ENCODE data around the gene RPTOR.
A peak's percentile ranks its signal among the peaks of the same experiment; 100 is the strongest.

The RPTOR gene

GRCh38 chr17:80976701-80977100 is 432.1 kb downstream of the RPTOR start:
- no peak for DNase-seq

GRCh38 chr17:80977172-80977571 is 432.5 kb downstream of the RPTOR start:
- DNase-seq, result no peak

GRCh38 chr17:80978499-80979497 is 434.2 kb downstream of the RPTOR start:
- DNase-seq, result no peak

GRCh38 chr17:80979547-80980378 is 435.1 kb downstream of the RPTOR start:
- DNase-seq, result no peak

GRCh38 chr17:80980397-80981061 is 435.9 kb downstream of the RPTOR start:
- DNase-seq, result peak; percentile 22

GRCh38 chr17:80981062-80981902 is 436.6 kb downstream of the RPTOR start:
- no peak for DNase-seq

- DNase-seq, result no peak
These were observed 437.3 kb downstream of the RPTOR start for GRCh38 chr17:80981929-80982425.

- no peak for DNase-seq
These were observed 437.9 kb downstream of the RPTOR start for GRCh38 chr17:80982426-80982974.

- DNase-seq, result no peak
These were observed 438.9 kb downstream of the RPTOR start for GRCh38 chr17:80983545-80983944.

GRCh38 chr17:80984749-80985148 is 440.1 kb downstream of the RPTOR start:
- peak; percentile 74 for DNase-seq

- no peak for DNase-seq
These were observed 441.4 kb downstream of the RPTOR start for GRCh38 chr17:80986046-80986445.

- DNase-seq, result no peak
These were observed 442.3 kb downstream of the RPTOR start for GRCh38 chr17:80986816-80987475.

GRCh38 chr17:80987941-80988461 is 443.4 kb downstream of the RPTOR start:
- no peak for DNase-seq

- no peak for DNase-seq
These were observed 444.9 kb downstream of the RPTOR start for GRCh38 chr17:80989586-80989913.

- DNase-seq, result no peak
These were observed 446.4 kb downstream of the RPTOR start for GRCh38 chr17:80990921-80991644.

GRCh38 chr17:80991645-80992076 is 447.0 kb downstream of the RPTOR start, which contains the start of gene CHMP6:
TSS of gene CHMP6 (plus strand) at chr17:80991841. CDS start at chr17:80991919, 78 bp downstream.
- DNase-seq, result peak; percentile 77

GRCh38 chr17:80992077-80992947 is 447.7 kb downstream of the RPTOR start:
- no peak for DNase-seq

GRCh38 chr17:80992948-80993624 is 448.4 kb downstream of the RPTOR start:
- DNase-seq, result no peak

Data from NCI-H226 (cell line).